GM21737 (cell line): Measurements from ENCODE around the gene MDFIC2.
"Not testable (repeated sequence)": the region's sequence is repeated elsewhere in the genome, so short reads cannot be mapped to it uniquely, and the experiment has no call there.

ENCODE experiments used
- ATAC-seq: cut with Tn5 transposase; IDR thresholded peaks from one replicate; pipeline ENCODE4 v1.9.1; 2021; ENCODE audit warnings: mild to moderate bottlenecking, moderate library complexity; ENCODE audit not compliant: unreplicated experiment

MDFIC2 gene

GRCh38 chr3:70312336-70312735 lies at the start of gene MDFIC2:
Gene MDFIC2 (minus strand): TSS chr3:70312638. CDS start chr3:70311973, 665 bp downstream.
- no peak for ATAC-seq

GRCh38 chr3:70360979-70361760 lies 48.7 kb upstream of the MDFIC2 start:
- no peak for ATAC-seq

GRCh38 chr3:70359711-70360110 lies 47.3 kb upstream of the MDFIC2 start:
- no peak for ATAC-seq

GRCh38 chr3:70358978-70359580 lies 46.6 kb upstream of the MDFIC2 start:
- no peak for ATAC-seq

GRCh38 chr3:70352215-70352614 lies 39.8 kb upstream of the MDFIC2 start:
- ATAC-seq, result no peak

GRCh38 chr3:70342149-70342548 lies 29.7 kb upstream of the MDFIC2 start:
- ATAC-seq, result no peak

- ATAC-seq, result not testable (repeated sequence)
Measured at GRCh38 chr3:70336885-70337284, 24.4 kb upstream of the MDFIC2 start.

- ATAC-seq, result no peak
Measured at GRCh38 chr3:70333080-70333479, 20.6 kb upstream of the MDFIC2 start.

GRCh38 chr3:70315021-70315420 lies 2.6 kb upstream of the MDFIC2 start:
- no peak for ATAC-seq

- ATAC-seq, result no peak
Measured at GRCh38 chr3:70310809-70311208, 1.6 kb downstream of the MDFIC2 start.

GRCh38 chr3:70309591-70309990 lies 2.8 kb downstream of the MDFIC2 start:
- no peak for ATAC-seq

- no peak for ATAC-seq
Measured at GRCh38 chr3:70308760-70309159, 3.7 kb downstream of the MDFIC2 start.

- ATAC-seq, result no peak
Measured at GRCh38 chr3:70306736-70307135, 5.7 kb downstream of the MDFIC2 start.

GRCh38 chr3:70298385-70298784 lies 14.1 kb downstream of the MDFIC2 start:
- ATAC-seq, result no peak

- ATAC-seq, result no peak
Measured at GRCh38 chr3:70291097-70291482, 21.3 kb downstream of the MDFIC2 start.

GRCh38 chr3:70290431-70291096 lies 21.9 kb downstream of the MDFIC2 start:
- ATAC-seq, result not testable (repeated sequence)

GRCh38 chr3:70281663-70282062 lies 30.8 kb downstream of the MDFIC2 start:
- no peak for ATAC-seq

GRCh38 chr3:70277304-70277703 lies 35.1 kb downstream of the MDFIC2 start:
- no peak for ATAC-seq

GRCh38 chr3:70276901-70277300 lies 35.5 kb downstream of the MDFIC2 start:
- no peak for ATAC-seq

GRCh38 chr3:70273492-70273891 lies 38.9 kb downstream of the MDFIC2 start:
- no peak for ATAC-seq

- ATAC-seq, result no peak
Measured at GRCh38 chr3:70272798-70273197, 39.6 kb downstream of the MDFIC2 start.
